Activated CD4-positive, alpha-beta T cell treated with anti-CD3 and anti-CD28 coated beads for 36 hours (primary cell): Measurements from ENCODE around the gene ZFP36L1. TPM values are rescaled to one million over a fixed set of nuclear protein-coding genes. Genes with fewer than 3 reads are reported as not detected.

ENCODE experiments used
- ATAC-seq: fragments of 200-7000 bp; cut with Tn5 transposase; one replicate; pipeline ENCODE4 v1.10.0; 2021; ENCODE audit warnings: mild to moderate bottlenecking, moderate library complexity
- CTCF ChIA-PET: fragments of 350-600 bp; sonication (Branson Sonifier 250); formaldehyde crosslinking; loops from one replicate; lab custom pipeline; 2021; ENCODE audit warnings: antibody characterized with exemption; lab: Charles Lee
- POLR2A ChIA-PET: fragments of 350-600 bp; sonication (Branson Sonifier 250); formaldehyde crosslinking; loops from one replicate; lab custom pipeline; 2021; ENCODE audit warnings: antibody characterized with exemption, inconsistent platforms; lab: Charles Lee
- DNase-seq: peaks from one replicate; pipeline ENCODE4 v3.0.0-alpha.2; 2020
- H3K27ac Mint-ChIP-seq: one replicate; pipeline ENCODE4 v1.8.0; 2021; ENCODE audit warnings: mixed read lengths
- H3K27me3 Mint-ChIP-seq: one replicate; pipeline ENCODE4 v1.8.0; 2021; ENCODE audit warnings: mixed read lengths
- H3K36me3 Mint-ChIP-seq: one replicate; pipeline ENCODE4 v1.8.0; 2021; ENCODE audit warnings: low read depth, mixed read lengths
- H3K4me1 Mint-ChIP-seq: one replicate; pipeline ENCODE4 v1.8.0; 2021; ENCODE audit warnings: mixed read lengths
- H3K4me3 Mint-ChIP-seq: one replicate; pipeline ENCODE4 v1.8.0; 2021; ENCODE audit warnings: mild to moderate bottlenecking, moderate library complexity, mixed read lengths
- H3K9me3 Mint-ChIP-seq: one replicate; pipeline ENCODE4 v1.8.0; 2021; ENCODE audit warnings: low read depth, mixed read lengths
- intact Hi-C, 2 experiments: fragments of 100-400 bp; cut with DNase I in 1 of 2; cut with micrococcal nuclease in 1 of 2; formaldehyde crosslinking; loops; one replicate each; pipeline versions ENCODE4 v1.14.2 to v1.15.1; 2022 to 2024; cut with DNase I, micrococcal nuclease
- total RNA-seq, 2 experiments: library from RNA; stranded (reverse); gene quantifications; one replicate each; pipeline ENCODE4 v1.2.3, GENCODE V29; 2021

The ZFP36L1 gene
- total RNA-seq, 2 experiments from 2014 or later = 72.1 to 96.9 TPM

DNA sequence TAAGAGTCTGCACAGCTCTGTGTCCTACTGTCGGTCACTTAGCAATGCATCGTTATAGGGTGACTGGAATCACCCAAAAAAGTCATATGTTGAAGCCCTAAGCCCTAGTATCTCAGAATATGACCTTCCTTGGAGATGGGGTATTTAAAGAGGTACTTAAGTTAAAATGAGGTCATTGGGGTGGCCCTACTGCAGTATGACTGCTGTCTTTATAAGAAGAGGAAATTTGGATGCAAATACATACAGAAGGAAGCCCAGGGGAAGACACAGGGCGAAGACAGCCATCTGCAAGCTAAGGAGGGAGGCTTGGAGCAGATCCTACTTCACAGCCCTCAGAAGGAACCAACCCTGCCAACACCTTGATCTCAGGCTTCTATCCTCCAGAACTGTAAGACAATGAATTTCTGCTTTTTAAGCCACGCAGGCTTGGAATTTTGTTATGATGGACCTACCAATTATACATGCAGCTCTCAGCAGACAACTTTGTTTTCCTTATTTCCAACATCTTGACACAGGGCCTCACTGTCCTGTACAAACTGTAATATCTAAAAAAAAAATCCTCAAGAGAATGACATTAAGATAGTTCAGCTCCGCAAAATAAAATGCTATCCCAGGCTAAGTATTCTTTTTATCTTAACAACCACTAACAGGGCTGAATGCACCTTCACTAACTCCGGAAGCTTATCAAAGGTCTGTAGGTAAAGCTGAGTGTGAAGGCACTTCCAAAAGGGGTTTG is 40.4 kb downstream of the ZFP36L1 start:
- ChIA-PET POLR2A (no interaction called here), CTCF (interaction anchor here (0.5 to 0.8 kb wide), 3 partner anchors 69 to 347 kb away, joined by 3 read pairs; no protein-coding TSS in a partner anchor)
- H3K27ac Mint-ChIP-seq = no peak overlapping the region
- H3K9me3 Mint-ChIP-seq = no peaks in the 10 kb centered on the region
- intact Hi-C loops = no loop called here
- no peaks in the 10 kb centered on the region for H3K36me3 Mint-ChIP-seq
- H3K4me3 Mint-ChIP-seq = no peak overlapping the region
- DNase-seq = no peak
- H3K27me3 Mint-ChIP-seq = no peaks in the 10 kb centered on the region
- H3K4me1 Mint-ChIP-seq = peaks cover 9% of the 10 kb centered on the region
- no peak for ATAC-seq

DNA sequence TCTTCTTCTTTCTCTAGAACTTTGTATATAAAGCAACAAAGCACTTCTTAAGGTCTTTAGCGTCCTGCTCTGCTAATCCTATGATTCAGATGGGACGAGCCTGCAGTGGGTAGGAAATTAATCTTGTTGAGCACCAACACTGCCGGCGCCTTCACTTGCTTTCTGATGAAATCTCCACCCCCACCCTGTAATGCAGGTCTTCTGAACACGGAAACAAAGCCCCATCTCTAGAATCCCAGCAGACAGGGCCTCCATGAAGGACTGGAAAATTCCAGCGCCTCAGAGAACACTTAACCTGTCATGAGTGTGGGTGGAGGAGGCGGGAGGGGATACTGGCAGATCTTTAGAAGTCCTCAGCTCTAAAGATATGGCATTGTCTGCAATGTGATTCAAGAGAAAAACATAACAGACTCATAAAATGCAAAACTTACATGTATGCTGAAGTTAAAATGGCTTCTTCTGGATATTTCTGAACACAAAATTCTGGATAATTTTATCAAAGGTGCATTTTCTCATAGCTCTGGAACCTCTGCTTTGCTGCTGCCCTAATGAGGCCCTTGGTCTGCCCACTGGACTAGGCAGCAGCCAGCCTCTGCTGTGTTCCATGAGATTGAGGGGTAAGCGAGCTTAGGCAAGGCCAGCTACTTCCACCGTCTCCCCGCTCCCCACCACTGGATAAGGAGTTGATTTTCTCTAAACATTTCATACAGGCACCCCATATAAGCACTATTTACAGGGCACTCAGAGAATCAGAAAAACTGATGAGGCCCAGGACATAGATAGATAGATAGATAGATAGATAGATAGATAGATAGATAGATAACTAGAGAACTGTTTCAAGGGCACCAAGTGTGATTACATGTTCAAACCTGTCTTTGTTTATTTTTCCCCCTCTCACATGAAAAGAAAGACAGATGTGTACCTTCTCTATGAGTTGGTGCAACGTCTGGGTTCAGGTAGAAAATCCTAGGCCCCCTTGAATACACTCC is 43.1 kb downstream of the ZFP36L1 start:
- Mint-ChIP-seq H3K36me3 (no peaks in the 10 kb centered on the region), H3K9me3 (no peaks in the 10 kb centered on the region), H3K4me1 (peaks cover 6% of the 10 kb centered on the region), H3K4me3 (no peak overlapping the region), H3K27me3 (no peaks in the 10 kb centered on the region), H3K27ac (no peak overlapping the region)
- ChIA-PET POLR2A (interaction anchor here (0.7 kb wide), 1 partner anchor 13 kb away, joined by 3 read pairs; no protein-coding TSS in a partner anchor), CTCF (interaction anchor here (0.7 to 0.9 kb wide), 4 partner anchors 23 to 539 kb away, joined by 3 read pairs; no protein-coding TSS in a partner anchor)
- no peak for ATAC-seq
- DNase-seq = no peak
- intact Hi-C loops = no loop called here

- Mint-ChIP-seq H3K9me3 (no peaks in the 10 kb centered on the region), H3K4me1 (peaks cover 6% of the 10 kb centered on the region), H3K27ac (no peak overlapping the region), H3K36me3 (no peaks in the 10 kb centered on the region), H3K27me3 (no peaks in the 10 kb centered on the region), H3K4me3 (no peak overlapping the region)
- ChIA-PET CTCF (interaction anchor here (0.8 to 1.6 kb wide), 4 partner anchors 14 to 32 kb away, joined by 3 to 5 read pairs (median 4); no protein-coding TSS in a partner anchor), POLR2A (interaction anchor here (0.5 kb wide), 1 partner anchor 30 kb away, joined by 3 read pairs; no protein-coding TSS in a partner anchor)
- intact Hi-C loops = no loop called here
- ATAC-seq = no peak
- no peak for DNase-seq
These were observed 44.2 kb downstream of the ZFP36L1 start for GRCh38 chr14:68748691-68749090.

DNA sequence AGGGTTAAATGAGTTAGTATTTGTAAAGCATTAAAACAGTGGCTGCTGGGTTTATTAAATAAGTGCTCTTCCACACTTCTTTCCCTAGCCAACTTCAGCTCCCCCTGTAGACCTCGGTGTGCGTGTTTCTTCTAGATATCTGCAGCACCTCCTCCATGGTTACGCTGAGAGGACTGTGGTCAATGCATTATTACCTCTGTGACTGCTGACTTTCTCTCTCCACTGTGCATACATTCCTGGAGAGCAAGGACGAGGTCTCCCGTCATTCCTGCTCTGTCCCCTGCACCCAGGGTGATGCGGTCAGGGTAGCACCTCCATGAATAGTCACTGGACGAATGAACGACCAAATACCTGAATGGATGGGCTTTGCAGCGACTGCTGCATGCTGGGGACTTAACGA is 44.6 kb downstream of the ZFP36L1 start:
- Mint-ChIP-seq H3K9me3 (no peaks in the 10 kb centered on the region), H3K27me3 (no peaks in the 10 kb centered on the region), H3K4me1 (peaks cover 6% of the 10 kb centered on the region), H3K27ac (no peak overlapping the region), H3K4me3 (no peak overlapping the region), H3K36me3 (no peaks in the 10 kb centered on the region)
- POLR2A ChIA-PET = interaction anchor here (0.5 kb wide), 1 partner anchor 29 kb away, joined by 3 read pairs; no protein-coding TSS in a partner anchor
- intact Hi-C loops = no loop called here
- CTCF ChIA-PET = interaction anchor here (1.2 to 1.6 kb wide), 3 partner anchors 15 to 32 kb away, joined by 3 to 5 read pairs (median 4); no protein-coding TSS in a partner anchor
- ATAC-seq = no peak
- no peak for DNase-seq

- intact Hi-C loops = no loop called here
- H3K4me1 Mint-ChIP-seq = peaks cover 6% of the 10 kb centered on the region
- ChIA-PET CTCF (no interaction called here), POLR2A (no interaction called here)
- no peaks in the 10 kb centered on the region for H3K27me3 Mint-ChIP-seq
- DNase-seq (no peak), ATAC-seq (no peak)
- no peaks in the 10 kb centered on the region for H3K36me3 Mint-ChIP-seq
- no peak overlapping the region for H3K4me3 Mint-ChIP-seq
- no peak overlapping the region for H3K27ac Mint-ChIP-seq
- H3K9me3 Mint-ChIP-seq = no peaks in the 10 kb centered on the region
These were observed 45.5 kb downstream of the ZFP36L1 start for GRCh38 chr14:68747393-68747792.

GRCh38 chr14:68744613-68745012 is 48.3 kb downstream of the ZFP36L1 start:
- ATAC-seq (no peak), DNase-seq (no peak)
- Mint-ChIP-seq H3K36me3 (no peaks in the 10 kb centered on the region), H3K4me3 (no peak overlapping the region), H3K27me3 (no peaks in the 10 kb centered on the region), H3K4me1 (peaks cover 2% of the 10 kb centered on the region), H3K27ac (no peak overlapping the region), H3K9me3 (peaks cover 2% of the 10 kb centered on the region)
- ChIA-PET CTCF (interaction anchor here (0.6 to 1.3 kb wide), 3 partner anchors 13 to 497 kb away, joined by 4 read pairs; no protein-coding TSS in a partner anchor), POLR2A (no interaction called here)
- intact Hi-C loops = no loop called here

GRCh38 chr14:68741839-68742470 is 50.9 kb downstream of the ZFP36L1 start:
- no peaks in the 10 kb centered on the region for H3K27me3 Mint-ChIP-seq
- ChIA-PET POLR2A (no interaction called here), CTCF (interaction anchor here (0.6 to 0.7 kb wide), 2 partner anchors 270 to 491 kb away, joined by 3 read pairs; no protein-coding TSS in a partner anchor)
- H3K4me3 Mint-ChIP-seq = no peak overlapping the region
- peaks cover 2% of the 10 kb centered on the region for H3K9me3 Mint-ChIP-seq
- no peaks in the 10 kb centered on the region for H3K36me3 Mint-ChIP-seq
- intact Hi-C loops = no loop called here
- ATAC-seq (no peak), DNase-seq (no peak)
- no peaks in the 10 kb centered on the region for H3K4me1 Mint-ChIP-seq
- H3K27ac Mint-ChIP-seq = no peak overlapping the region

DNA sequence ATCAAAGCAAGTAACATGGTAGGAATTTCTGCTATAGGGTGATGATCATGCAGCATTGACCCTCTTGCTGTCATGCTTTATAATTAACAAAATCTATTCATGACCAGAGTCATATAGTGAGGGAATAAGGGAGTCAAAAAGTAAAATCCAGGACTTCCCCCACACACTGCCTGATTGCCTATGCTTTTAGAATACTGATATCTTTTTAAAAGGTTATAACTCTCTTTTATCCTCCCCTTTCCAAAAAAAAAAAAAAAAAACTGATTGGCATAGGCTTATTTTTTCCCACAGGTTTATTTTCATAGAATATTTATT is 51.4 kb downstream of the ZFP36L1 start:
- no peaks in the 10 kb centered on the region for H3K4me1 Mint-ChIP-seq
- ATAC-seq (no peak), DNase-seq (no peak)
- intact Hi-C loops = no loop called here
- H3K9me3 Mint-ChIP-seq = peaks cover 2% of the 10 kb centered on the region
- H3K4me3 Mint-ChIP-seq = no peak overlapping the region
- H3K36me3 Mint-ChIP-seq = no peaks in the 10 kb centered on the region
- H3K27me3 Mint-ChIP-seq = no peaks in the 10 kb centered on the region
- no peak overlapping the region for H3K27ac Mint-ChIP-seq
- ChIA-PET POLR2A (no interaction called here), CTCF (interaction anchor here (0.7 kb wide), 1 partner anchor 270 kb away, joined by 3 read pairs; no protein-coding TSS in a partner anchor)

DNA sequence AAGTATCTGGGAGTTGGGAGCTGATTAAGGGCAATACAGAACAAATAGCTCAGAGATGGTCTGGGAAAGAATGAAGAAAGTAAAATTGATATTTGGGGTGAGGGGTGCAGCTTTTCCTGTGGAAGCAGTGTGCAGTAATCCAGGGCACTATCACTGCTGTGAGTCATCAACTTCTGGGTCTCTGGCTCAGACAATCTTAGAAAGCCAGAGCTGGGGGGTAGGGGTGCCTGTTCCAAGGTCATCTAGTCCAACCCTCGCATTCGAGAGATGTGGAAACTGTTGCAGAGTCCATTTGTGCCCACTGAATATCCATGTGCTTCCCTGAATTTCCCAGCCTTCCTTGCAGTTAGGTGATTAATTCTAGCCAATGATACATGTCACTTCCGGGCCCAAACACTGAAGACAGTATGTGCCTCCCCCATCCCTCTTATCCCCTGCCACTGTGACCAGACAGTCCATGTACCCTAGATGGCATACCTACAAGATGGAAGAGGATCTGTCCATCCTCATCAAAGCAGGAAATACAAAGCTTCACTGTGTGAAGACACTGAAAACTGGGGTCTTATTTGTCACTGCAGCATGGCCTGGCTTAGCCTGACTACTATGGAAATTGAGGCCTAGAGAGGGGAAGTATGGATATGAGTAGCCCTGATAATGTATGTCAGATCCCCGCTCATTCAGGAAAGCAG is 51.9 kb downstream of the ZFP36L1 start:
- Mint-ChIP-seq H3K36me3 (no peaks in the 10 kb centered on the region), H3K27me3 (no peaks in the 10 kb centered on the region), H3K27ac (no peak overlapping the region), H3K9me3 (peaks cover 2% of the 10 kb centered on the region), H3K4me3 (no peak overlapping the region), H3K4me1 (peaks cover 3% of the 10 kb centered on the region)
- no peak for DNase-seq
- POLR2A ChIA-PET = no interaction called here
- ATAC-seq = no peak
- intact Hi-C loops = no loop called here
- CTCF ChIA-PET = no interaction called here

DNA sequence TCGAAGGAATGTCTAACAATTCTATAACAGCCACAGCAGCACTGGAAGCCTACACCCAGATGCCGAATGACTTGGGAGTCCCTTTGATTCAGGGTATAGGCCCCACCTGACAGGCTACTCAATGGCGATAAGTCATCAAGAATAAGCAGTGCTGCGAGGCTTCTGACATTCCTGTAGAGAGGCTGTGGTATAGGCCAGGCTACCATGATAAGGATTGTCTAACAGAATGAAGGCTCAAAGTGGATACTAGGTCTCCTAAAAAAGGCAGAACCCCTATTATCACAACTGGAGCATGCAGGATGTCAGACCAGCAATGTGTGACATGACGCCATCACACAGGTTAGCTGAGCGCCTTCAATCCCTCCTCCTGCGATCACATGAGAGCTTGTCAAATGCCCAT is 53.2 kb downstream of the ZFP36L1 start:
- no peak overlapping the region for H3K4me3 Mint-ChIP-seq
- intact Hi-C loops = no loop called here

More for the DNA sequence above, 53.2 kb downstream of the ZFP36L1 start:
- POLR2A ChIA-PET = interaction anchor here (0.6 kb wide), 1 partner anchor 367 kb away, joined by 5 read pairs; no protein-coding TSS in a partner anchor
- peaks cover 2% of the 10 kb centered on the region for H3K9me3 Mint-ChIP-seq
- no peak for DNase-seq
- no peak for ATAC-seq
- H3K27me3 Mint-ChIP-seq = no peaks in the 10 kb centered on the region
- no peak overlapping the region for H3K27ac Mint-ChIP-seq
- peaks cover 1% of the 10 kb centered on the region for H3K36me3 Mint-ChIP-seq
- H3K4me1 Mint-ChIP-seq = peaks cover 10% of the 10 kb centered on the region
- CTCF ChIA-PET = no interaction called here
